ENCODE results near the gene ARF6. TPM values are rescaled to one million over a fixed set of nuclear protein-coding genes. Genes with fewer than 3 reads are reported as not detected.

The ARF6 gene
- total RNA-seq, 1 experiment from 2014 or later, result 88.8 TPM

DNA sequence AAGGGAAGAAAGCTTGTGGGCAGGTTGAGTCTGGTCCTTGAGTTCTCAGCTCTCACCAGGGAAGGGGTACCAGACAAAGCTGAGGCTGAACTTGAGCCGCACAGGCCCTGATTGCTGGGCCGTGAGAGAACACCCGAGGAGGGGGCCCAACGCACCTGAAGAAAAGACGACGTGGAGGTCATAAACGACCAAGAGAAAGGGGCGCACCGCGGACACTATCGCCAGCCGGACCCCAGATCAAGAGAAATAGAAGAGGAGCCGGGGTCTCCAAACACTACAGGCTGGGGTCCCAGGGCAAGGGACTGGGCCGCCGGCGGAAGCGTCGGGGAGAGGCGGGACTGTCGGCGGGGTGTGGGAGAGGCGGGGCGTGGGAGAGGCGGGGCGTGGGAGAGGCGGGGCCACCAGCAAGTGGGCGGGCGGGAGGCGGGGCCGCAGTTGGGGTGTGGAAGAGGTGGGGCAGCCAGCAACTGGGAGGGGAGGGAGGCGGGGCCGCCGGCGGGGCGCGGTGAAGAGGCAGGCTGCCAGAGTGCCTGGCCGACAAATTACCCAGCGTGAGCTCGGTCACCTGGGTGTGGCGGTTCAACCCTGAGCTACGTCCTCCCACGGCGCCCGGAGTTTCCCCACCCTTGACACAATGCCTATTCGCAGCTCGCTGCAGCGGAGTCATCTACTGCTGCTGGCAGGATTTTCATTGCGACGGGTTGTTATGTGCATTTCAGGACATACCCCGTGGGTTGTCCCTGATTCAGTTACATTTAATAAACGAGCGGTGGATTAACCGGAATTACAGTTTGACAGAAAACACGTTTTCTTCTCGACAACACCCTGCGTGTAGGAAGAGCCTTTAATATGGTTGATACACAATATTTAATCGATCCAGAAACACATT, 24.8 kb upstream of the ARF6 start:
- ChIA-PET RAD21 (ENCODE audit: low non-redundant PET in 1 of 2, low total read pairs in 2 of 2, uncharacterized antibody in 2 of 2, unreplicated experiment in 2 of 2) (interaction anchor here (0.7 to 1.0 kb wide), 2 partner anchors 12 to 135 kb away, joined by 3 to 4 read pairs; no protein-coding TSS in a partner anchor), POLR2A (interaction anchor here (0.6 to 2.4 kb wide), 16 partner anchors 9 to 282 kb away, joined by 3 to 20 read pairs (median 4); partner anchors contain the start of genes ARF6, NEMF and RPS29), CTCF (interaction anchor here (0.9 to 2.7 kb wide), 9 partner anchors 12 to 237 kb away, joined by 3 to 32 read pairs (median 5); partner anchors contain the start of gene NEMF)
- no peaks in the 10 kb centered on the region for H3K9me3 ChIP-seq (ENCODE audit: control insufficient read depth in 1 of 2, insufficient read depth in 1 of 2, low read depth in 1 of 2, low read length in 2 of 2)
- peaks cover 18 to 56% of the 10 kb centered on the region in 2 experiments for H3K4me1 ChIP-seq (ENCODE audit: control insufficient read depth in 1 of 2, insufficient read depth in 2 of 2, low read length in 2 of 2)
- no peaks in the 10 kb centered on the region for H4K20me1 ChIP-seq (ENCODE audit: insufficient read depth)
- peak; percentile 91 for ATAC-seq
- DNase-seq (ENCODE audit: low read depth, low spot score), result peak; percentile 94
- H3K27me3 ChIP-seq (ENCODE audit: insufficient read depth, low read length), result no peaks in the 10 kb centered on the region
- BruUV-seq (replicated peaks), result TSS peak; percentile 85
- H3K79me2 ChIP-seq (ENCODE audit: insufficient read depth, low read length), result no peaks in the 10 kb centered on the region
- peak overlapping the region; percentile 75 for H3K27ac ChIP-seq (ENCODE audit: low read depth, low read length)
- H3K4me3 ChIP-seq (replicated peaks in 1 of 2; ENCODE audit: low read depth in 1 of 2, low read length in 2 of 2), result peak overlapping the region; percentile 66 to 78
- peak overlapping the region; percentile 89 for H2AFZ ChIP-seq (ENCODE audit: low read depth, low read length, poor library complexity, severe bottlenecking)
- H3K4me2 ChIP-seq (ENCODE audit: low read length), result peak overlapping the region; percentile 97
- peak overlapping the region; percentile 77 for H3K9ac ChIP-seq (ENCODE audit: low read length)
- intact Hi-C loops (cut with micrococcal nuclease), result loop anchor here (10.0 kb wide), 1 partner anchor 447 kb away; the partner anchor contains the start of genes DMAC2L and L2HGDH
- no peaks in the 10 kb centered on the region for H3K36me3 ChIP-seq (ENCODE audit: control insufficient read depth in 1 of 2, insufficient read depth in 2 of 2, low read length in 2 of 2)
- no peaks in the 10 kb centered on the region for H3K9me2 ChIP-seq (ENCODE audit: insufficient read depth)
- TF ChIP-seq CBX3 (IDR thresholded peaks at IDR 0.05; ENCODE audit: low read depth) (0 out of 2 replicates have a peak, but pooled peaks have one; percentile 68), TCF7L2 (IDR thresholded peaks at IDR 0.05; ENCODE audit: borderline replicate concordance, extremely low read depth, insufficient read depth, insufficient read length) (no peak), ELF1 (IDR thresholded peaks at IDR 0.05; ENCODE audit: borderline replicate concordance, low read depth) (no peak; the same call in 1 of the 2 replicates), YY1 (IDR thresholded peaks at IDR 0.05; ENCODE audit: extremely low read depth, insufficient replicate concordance, low read depth, low read length) (peak; percentile 34), SRF (IDR thresholded peaks at IDR 0.05; ENCODE audit: low read depth) (no peak), FOSL1 (IDR thresholded peaks at IDR 0.05; ENCODE audit: low read depth) (peak; percentile 32; the same call in 1 of the 2 replicates), SP1 (IDR thresholded peaks at IDR 0.05; ENCODE audit: low read depth) (peak; percentile 44; the same call in 1 of the 2 replicates), ZFX (IDR thresholded peaks at IDR 0.05) (peak; percentile 68), EZH2 (IDR thresholded peaks at IDR 0.05) (no peak), POLR2A (IDR thresholded peaks at IDR 0.05; ENCODE audit: borderline replicate concordance, extremely low read depth, insufficient read depth, insufficient read length) (peak; percentile 82), POLR2AphosphoS5 (IDR thresholded peaks at IDR 0.05; ENCODE audit: low read depth, low read length) (peak; percentile 98), REST (IDR thresholded peaks at IDR 0.05; ENCODE audit: low read depth) (no peak), EZH2phosphoT487 (IDR thresholded peaks at IDR 0.05; ENCODE audit: borderline replicate concordance) (no peak), RAD21 (IDR thresholded peaks at IDR 0.05; ENCODE audit: low read depth) (peak; percentile 31; the same call in 1 of the 2 replicates), EGR1 (IDR thresholded peaks at IDR 0.05; ENCODE audit: low read depth) (0 out of 2 replicates have a peak, but pooled peaks have one; percentile 41), ATF3 (IDR thresholded peaks at IDR 0.05) (no peak), SIN3A (IDR thresholded peaks at IDR 0.05; ENCODE audit: low read depth) (peak; percentile 76), ZNF274 (IDR thresholded peaks at IDR 0.05; ENCODE audit: low read depth, low read length) (no peak)
- TF ChIP-seq, protein P1, sequence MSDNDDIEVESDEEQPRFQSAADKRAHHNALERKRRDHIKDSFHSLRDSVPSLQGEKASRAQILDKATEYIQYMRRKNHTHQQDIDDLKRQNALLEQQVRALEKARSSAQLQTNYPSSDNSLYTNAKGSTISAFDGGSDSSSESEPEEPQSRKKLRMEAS (IDR thresholded peaks at IDR 0.05), result peak; percentile 60
- TF ChIP-seq, protein P2, sequence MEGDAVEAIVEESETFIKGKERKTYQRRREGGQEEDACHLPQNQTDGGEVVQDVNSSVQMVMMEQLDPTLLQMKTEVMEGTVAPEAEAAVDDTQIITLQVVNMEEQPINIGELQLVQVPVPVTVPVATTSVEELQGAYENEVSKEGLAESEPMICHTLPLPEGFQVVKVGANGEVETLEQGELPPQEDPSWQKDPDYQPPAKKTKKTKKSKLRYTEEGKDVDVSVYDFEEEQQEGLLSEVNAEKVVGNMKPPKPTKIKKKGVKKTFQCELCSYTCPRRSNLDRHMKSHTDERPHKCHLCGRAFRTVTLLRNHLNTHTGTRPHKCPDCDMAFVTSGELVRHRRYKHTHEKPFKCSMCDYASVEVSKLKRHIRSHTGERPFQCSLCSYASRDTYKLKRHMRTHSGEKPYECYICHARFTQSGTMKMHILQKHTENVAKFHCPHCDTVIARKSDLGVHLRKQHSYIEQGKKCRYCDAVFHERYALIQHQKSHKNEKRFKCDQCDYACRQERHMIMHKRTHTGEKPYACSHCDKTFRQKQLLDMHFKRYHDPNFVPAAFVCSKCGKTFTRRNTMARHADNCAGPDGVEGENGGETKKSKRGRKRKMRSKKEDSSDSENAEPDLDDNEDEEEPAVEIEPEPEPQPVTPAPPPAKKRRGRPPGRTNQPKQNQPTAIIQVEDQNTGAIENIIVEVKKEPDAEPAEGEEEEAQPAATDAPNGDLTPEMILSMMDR (IDR thresholded peaks at IDR 0.05 in 2 of 3, conservative IDR thresholded peaks at IDR 0.05 in 1 of 3; ENCODE audit: borderline replicate concordance in 1 of 3, insufficient read depth in 1 of 3, low read depth in 2 of 3, low read length in 2 of 3), result no peak

Measured in HCT116 (cell line).